ENCODE data around the gene RNF13. TPM values are rescaled to one million over a fixed set of nuclear protein-coding genes. Genes with fewer than 3 reads are reported as not detected.

Gene RNF13
- total RNA-seq, 1 experiment from 2014 or later = 33.8 TPM

DNA sequence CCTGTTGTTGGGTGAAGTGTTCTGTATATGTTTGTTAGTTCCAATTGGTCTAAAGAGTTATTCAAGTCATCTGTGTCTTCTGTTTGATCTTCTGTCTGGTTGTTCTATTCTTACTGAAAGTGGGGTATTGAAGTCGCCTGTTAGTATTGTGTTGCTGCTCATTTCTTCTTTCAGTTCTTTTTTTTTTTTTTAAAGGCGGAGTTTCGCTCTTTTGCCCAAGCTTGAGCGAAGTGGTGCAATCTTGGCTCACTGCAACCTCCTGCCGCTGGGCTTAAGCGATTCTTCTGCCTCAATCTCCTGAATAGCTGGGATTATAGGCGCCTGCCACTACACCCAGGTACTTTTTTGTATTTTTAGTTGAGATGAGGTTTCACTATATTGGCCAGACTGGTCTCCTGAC, 134.2 kb downstream of the RNF13 start:
- Histone ChIP-seq H3K4me1 (ENCODE audit: insufficient read depth, low read length) (no peaks in the 10 kb centered on the region), H3K4me3 (ENCODE audit: low read length) (no peak overlapping the region), H3F3A (ENCODE audit: low read length, unreplicated experiment) (no peaks in the 10 kb centered on the region), H3K27me3 (ENCODE audit: low read length) (no peaks in the 10 kb centered on the region), H3K4me2 (ENCODE audit: low read length) (no peak overlapping the region), H3K9me2 (replicated peaks; ENCODE audit: low read length) (no peaks in the 10 kb centered on the region), H3K79me2 (ENCODE audit: low read length) (no peaks in the 10 kb centered on the region), H3K9ac (ENCODE audit: low read length) (no peak overlapping the region), H3K27ac (ENCODE audit: low read length) (no peak overlapping the region), H4K20me1 (ENCODE audit: low read length) (no peaks in the 10 kb centered on the region), H3K9me3 (ENCODE audit: low read length) (no peaks in the 10 kb centered on the region), H2AFZ (ENCODE audit: low read length) (no peak overlapping the region), H3K36me3 (ENCODE audit: low read depth, low read length) (no peaks in the 10 kb centered on the region; the same call in 1 of the 2 replicates)
- BruUV-seq (replicated peaks) = no TSS peak
- no peak for DNase-seq
- no peak for TF ChIP-seq EZH2phosphoT487 (IDR thresholded peaks at IDR 0.05; ENCODE audit: borderline replicate concordance, low read length)
- TF ChIP-seq, protein P1, sequence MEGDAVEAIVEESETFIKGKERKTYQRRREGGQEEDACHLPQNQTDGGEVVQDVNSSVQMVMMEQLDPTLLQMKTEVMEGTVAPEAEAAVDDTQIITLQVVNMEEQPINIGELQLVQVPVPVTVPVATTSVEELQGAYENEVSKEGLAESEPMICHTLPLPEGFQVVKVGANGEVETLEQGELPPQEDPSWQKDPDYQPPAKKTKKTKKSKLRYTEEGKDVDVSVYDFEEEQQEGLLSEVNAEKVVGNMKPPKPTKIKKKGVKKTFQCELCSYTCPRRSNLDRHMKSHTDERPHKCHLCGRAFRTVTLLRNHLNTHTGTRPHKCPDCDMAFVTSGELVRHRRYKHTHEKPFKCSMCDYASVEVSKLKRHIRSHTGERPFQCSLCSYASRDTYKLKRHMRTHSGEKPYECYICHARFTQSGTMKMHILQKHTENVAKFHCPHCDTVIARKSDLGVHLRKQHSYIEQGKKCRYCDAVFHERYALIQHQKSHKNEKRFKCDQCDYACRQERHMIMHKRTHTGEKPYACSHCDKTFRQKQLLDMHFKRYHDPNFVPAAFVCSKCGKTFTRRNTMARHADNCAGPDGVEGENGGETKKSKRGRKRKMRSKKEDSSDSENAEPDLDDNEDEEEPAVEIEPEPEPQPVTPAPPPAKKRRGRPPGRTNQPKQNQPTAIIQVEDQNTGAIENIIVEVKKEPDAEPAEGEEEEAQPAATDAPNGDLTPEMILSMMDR (conservative IDR thresholded peaks at IDR 0.05; ENCODE audit: low read depth, low read length) = no peak
- TF ChIP-seq EZH2 (IDR thresholded peaks at IDR 0.05; ENCODE audit: low read length, unreplicated experiment) = no peak
- intact Hi-C loops (cut with micrococcal nuclease) = no loop called here
- ChIA-PET CTCF (no interaction called here), POLR2A (ENCODE audit: unreplicated experiment) (no interaction called here)
- no peak for ATAC-seq

DNA sequence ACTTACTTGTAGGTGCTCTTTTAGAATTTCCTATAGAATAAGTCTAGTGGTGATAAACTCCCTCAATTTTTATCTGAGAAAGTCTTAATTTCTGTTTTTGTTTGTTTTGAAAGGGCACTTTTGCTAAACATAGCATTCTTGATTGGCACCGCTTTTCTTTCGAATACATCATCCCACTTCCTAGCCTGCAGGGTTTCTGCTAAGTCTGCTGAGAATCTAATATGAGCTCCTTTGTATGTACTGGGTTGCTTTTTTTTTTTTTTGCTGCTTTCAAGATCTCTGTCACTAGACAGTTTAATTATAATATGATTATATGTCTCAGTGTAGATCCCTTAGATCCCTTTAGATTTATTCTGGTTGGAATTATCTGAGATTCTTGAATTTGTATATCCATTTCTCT, 136.2 kb downstream of the RNF13 start:
- no peaks in the 10 kb centered on the region for H4K20me1 ChIP-seq (ENCODE audit: low read length)
- CTCF ChIA-PET = no interaction called here
- H3K9me3 ChIP-seq (ENCODE audit: low read length) = no peaks in the 10 kb centered on the region
- no peaks in the 10 kb centered on the region; the same call in 1 of the 2 replicates for H3K36me3 ChIP-seq (ENCODE audit: low read depth, low read length)
- H3K4me2 ChIP-seq (ENCODE audit: low read length) = no peak overlapping the region
- DNase-seq (no peak), ATAC-seq (no peak)
- H3K9ac ChIP-seq (ENCODE audit: low read length) = no peak overlapping the region
- no peaks in the 10 kb centered on the region for H3F3A ChIP-seq (ENCODE audit: low read length, unreplicated experiment)
- no peak overlapping the region for H3K4me3 ChIP-seq (ENCODE audit: low read length)
- H3K9me2 ChIP-seq (replicated peaks; ENCODE audit: low read length) = no peaks in the 10 kb centered on the region
- intact Hi-C loops (cut with micrococcal nuclease) = no loop called here
- H2AFZ ChIP-seq (ENCODE audit: low read length) = no peak overlapping the region
- no peaks in the 10 kb centered on the region for H3K4me1 ChIP-seq (ENCODE audit: insufficient read depth, low read length)
- no peaks in the 10 kb centered on the region for H3K27me3 ChIP-seq (ENCODE audit: low read length)
- BruUV-seq (replicated peaks) = no TSS peak
- H3K27ac ChIP-seq (ENCODE audit: low read length) = no peak overlapping the region
- no peaks in the 10 kb centered on the region for H3K79me2 ChIP-seq (ENCODE audit: low read length)
- POLR2A ChIA-PET (ENCODE audit: unreplicated experiment) = interaction anchor here (0.6 kb wide), 1 partner anchor 9 kb away, joined by 4 read pairs; no protein-coding TSS in a partner anchor
- TF ChIP-seq, protein P1 (conservative IDR thresholded peaks at IDR 0.05; ENCODE audit: low read depth, low read length) = no peak
- TF ChIP-seq EZH2phosphoT487 (IDR thresholded peaks at IDR 0.05; ENCODE audit: borderline replicate concordance, low read length) (no peak), EZH2 (IDR thresholded peaks at IDR 0.05; ENCODE audit: low read length, unreplicated experiment) (no peak)

DNA sequence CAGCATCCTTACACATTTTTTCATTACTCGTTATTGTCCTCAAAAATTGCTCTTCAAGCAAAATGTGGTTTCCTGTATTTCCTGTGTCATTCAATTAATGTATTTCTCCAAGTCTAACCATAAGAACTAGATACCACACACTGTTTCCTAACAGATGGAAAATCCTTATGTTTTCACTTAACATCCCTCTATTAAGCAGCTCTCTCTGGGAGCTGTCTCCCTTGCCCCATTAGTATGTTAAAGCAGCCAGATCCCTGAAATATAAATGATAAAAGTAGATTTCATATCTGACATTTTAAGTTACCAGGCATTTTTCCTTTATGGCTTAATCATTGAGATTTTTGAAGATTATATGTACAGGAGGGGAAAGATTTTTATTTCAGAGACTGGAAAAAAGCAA, 141.8 kb downstream of the RNF13 start:
- no TSS peak for BruUV-seq (replicated peaks)
- no peak overlapping the region for H3K9ac ChIP-seq (ENCODE audit: low read length)
- ChIA-PET POLR2A (ENCODE audit: unreplicated experiment) (no interaction called here), CTCF (no interaction called here)
- H3K36me3 ChIP-seq (ENCODE audit: low read depth, low read length) = peaks cover 7% of the 10 kb centered on the region; the same call in 1 of the 2 replicates
- no peak overlapping the region for H3K27ac ChIP-seq (ENCODE audit: low read length)
- peaks cover 24% of the 10 kb centered on the region for H3K4me1 ChIP-seq (ENCODE audit: insufficient read depth, low read length)
- H3K4me3 ChIP-seq (ENCODE audit: low read length) = no peak overlapping the region
- intact Hi-C loops (cut with micrococcal nuclease) = no loop called here
- no peaks in the 10 kb centered on the region for H3K9me2 ChIP-seq (replicated peaks; ENCODE audit: low read length)
- DNase-seq (no peak), ATAC-seq (no peak)
- peaks cover 31% of the 10 kb centered on the region for H3K79me2 ChIP-seq (ENCODE audit: low read length)
- no peaks in the 10 kb centered on the region for H3K27me3 ChIP-seq (ENCODE audit: low read length)
- no peak for TF ChIP-seq EZH2phosphoT487 (IDR thresholded peaks at IDR 0.05; ENCODE audit: borderline replicate concordance, low read length)
- TF ChIP-seq EZH2 (IDR thresholded peaks at IDR 0.05; ENCODE audit: low read length, unreplicated experiment) = no peak
- TF ChIP-seq, protein P1 (conservative IDR thresholded peaks at IDR 0.05; ENCODE audit: low read depth, low read length) = no peak
- H3F3A ChIP-seq (ENCODE audit: low read length, unreplicated experiment) = no peaks in the 10 kb centered on the region
- no peak overlapping the region for H3K4me2 ChIP-seq (ENCODE audit: low read length)
- H4K20me1 ChIP-seq (ENCODE audit: low read length) = peaks cover 17% of the 10 kb centered on the region; the same call in 1 of the 2 replicates
- no peaks in the 10 kb centered on the region for H3K9me3 ChIP-seq (ENCODE audit: low read length)
- H2AFZ ChIP-seq (ENCODE audit: low read length) = no peak overlapping the region
